GM18867 (cell line): ENCODE results near the gene CNKSR3.
"Not testable (repeated sequence)": the region's sequence is repeated elsewhere in the genome, so short reads cannot be mapped to it uniquely, and the experiment has no call there.

ENCODE experiments used
- ATAC-seq: cut with Tn5 transposase; IDR thresholded peaks from one replicate; pipeline ENCODE4 v1.9.1; 2021; ENCODE audit warnings: mild to moderate bottlenecking, moderate library complexity; ENCODE audit not compliant: unreplicated experiment

Gene CNKSR3

DNA sequence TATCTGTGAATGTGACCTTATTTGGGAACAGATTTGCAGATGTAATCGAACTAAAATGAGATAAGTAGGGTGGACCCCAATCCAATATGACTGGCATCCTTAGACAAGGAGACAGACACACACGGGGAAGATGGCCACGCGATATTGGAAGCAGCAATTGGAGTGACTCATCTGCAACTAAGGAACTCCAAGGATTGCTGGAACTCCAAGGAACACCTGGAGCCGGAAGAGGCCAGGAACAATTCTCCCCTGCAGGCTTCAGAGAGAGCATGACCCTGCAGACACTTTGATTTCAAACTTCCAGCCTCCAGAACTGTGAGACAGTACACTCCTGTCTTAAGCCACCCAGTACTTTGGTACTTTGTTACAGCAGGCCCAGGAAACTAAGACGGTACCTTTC, 19.5 kb upstream of the CNKSR3 start:
- ATAC-seq = no peak

DNA sequence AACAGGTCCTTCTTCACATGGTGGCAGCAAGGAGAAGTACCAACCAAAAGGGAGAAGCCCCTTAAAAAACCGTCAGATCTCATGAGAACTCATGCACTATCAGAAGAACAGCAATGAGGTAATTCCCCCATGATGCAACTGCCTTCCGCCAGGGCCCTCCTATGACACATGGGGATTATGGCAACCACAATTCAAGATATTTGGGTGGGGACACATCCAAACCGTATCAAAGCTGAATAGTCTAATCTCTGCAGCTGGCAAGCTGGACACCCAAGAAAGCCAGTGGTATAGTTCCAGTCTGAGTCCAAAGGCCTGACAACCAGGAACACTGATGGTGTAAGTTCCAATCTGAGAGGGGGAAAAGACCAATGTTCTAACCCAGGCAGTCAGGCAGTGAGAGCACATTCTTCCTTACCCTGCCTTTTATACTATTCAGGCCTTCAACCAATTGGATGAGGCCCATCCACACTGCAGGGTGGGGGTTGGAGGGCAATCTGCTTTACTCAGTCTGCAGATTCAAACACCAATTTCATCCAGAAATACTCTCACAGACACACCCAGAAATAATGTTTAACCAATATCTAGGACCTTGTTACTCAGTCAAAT, 17.9 kb upstream of the CNKSR3 start:
- no peak for ATAC-seq

DNA sequence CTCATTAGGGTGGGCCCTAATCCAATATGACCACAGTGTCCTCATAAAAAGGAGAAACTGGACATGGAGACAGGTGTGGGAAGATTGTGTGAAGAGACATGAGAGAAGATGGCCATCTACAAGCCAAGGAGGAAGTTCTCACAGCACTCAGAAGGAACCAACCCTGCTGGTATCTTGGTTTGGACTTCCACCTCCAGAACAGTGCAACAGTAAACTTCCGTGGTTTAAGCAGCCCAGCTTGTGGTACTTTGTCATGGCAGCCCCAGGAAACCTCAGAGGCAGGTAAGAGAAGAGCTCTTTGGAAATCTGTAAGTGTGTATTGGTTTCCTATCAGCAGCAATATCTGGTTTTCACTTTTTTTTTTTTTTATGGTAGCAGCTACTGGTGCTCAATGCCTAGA, 16.5 kb upstream of the CNKSR3 start:
- ATAC-seq = no peak

DNA sequence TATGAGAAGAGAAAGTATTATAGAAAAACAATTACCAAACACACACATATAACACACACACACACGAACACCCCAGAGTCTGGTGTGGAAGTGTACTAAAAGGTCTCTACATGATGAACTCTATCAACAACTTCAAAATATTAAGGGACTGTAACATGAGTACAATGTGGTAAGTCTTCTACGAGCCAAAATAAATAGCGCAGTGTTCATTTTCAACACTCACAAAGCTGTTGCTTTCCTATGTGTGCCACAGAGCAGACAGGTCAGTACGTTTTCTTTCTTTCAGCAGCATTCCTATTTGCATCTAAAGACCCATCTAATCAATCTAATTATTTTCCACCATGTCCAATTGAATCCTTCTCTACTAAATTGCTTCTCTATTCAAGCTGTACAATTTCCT, 12.1 kb upstream of the CNKSR3 start:
- ATAC-seq = no peak

DNA sequence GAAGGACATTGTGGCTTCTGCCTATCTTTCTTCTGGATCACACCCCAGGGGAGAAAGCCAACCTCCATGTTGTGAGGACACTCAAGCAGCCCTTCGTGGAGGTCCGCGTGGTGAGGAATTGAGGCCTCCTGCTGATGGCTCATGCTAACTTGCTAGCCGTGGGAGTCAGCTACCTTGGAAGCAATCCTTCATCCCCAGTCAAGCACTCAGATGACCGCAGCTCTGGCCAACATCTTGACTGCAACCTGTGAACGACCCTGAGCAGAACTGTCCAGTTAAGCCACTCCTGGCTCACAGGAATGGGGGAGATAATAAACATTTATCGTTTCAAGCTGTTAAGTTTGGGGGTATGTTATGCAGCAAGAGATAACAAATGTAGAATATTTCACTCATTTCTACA, 10.9 kb upstream of the CNKSR3 start:
- no peak for ATAC-seq

DNA sequence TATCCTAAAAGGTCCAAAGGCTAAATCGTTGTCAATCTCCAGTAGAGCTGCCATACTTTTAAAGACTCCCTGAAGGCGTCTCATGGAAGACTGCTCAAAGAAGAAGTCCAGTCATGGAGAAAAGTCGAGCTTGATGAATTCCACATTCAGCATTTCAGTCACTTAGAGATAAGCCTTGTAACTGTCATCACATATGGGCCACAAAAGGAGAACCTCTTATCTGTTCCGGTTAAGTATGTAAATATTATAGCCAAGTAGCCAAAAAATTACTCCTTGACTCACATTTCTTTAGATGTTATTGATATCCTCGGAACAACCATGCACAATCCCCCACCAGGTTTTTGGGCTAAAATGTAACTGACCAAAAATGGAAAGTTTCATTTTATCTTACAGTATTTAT, 9.8 kb upstream of the CNKSR3 start:
- ATAC-seq = no peak

DNA sequence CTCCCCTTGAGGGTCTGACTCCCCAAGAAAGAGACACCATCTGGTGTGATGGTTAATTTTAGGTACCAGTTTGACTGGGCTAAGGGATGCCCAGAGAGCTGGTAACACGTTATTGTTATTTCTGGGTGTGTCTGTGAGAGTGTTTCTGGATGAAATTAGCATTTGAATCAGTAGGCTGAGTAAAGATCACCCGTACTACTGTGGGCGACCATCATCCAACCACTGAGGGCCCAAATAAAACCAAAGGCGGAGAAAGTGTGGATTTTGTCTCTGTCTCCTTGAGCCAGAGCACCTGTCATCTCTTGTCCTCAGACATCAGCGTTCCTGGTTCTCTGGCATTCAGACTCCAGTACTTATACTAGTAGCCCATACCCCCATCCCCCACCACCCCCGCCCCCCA, 7.9 kb upstream of the CNKSR3 start:
- no peak for ATAC-seq

DNA sequence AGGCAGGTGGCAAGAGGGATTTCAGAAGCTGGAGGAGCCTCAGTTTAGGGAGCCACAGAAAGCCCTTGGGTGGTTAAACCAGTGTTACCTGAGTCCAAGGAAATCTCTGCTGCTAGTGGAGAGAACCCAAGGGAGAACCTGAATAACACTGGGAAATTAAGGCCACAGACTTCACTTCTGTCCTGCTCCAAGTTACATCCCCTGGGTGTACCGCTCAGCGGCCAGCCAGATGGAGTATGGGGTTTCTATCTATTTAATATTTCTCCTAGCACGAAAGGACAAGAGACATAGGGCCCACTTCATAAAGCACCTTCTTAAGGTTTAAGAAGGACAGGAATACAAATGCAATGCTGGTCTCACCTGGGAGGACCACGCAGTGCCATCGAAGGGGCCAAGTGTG, 5.8 kb upstream of the CNKSR3 start:
- no peak for ATAC-seq

DNA sequence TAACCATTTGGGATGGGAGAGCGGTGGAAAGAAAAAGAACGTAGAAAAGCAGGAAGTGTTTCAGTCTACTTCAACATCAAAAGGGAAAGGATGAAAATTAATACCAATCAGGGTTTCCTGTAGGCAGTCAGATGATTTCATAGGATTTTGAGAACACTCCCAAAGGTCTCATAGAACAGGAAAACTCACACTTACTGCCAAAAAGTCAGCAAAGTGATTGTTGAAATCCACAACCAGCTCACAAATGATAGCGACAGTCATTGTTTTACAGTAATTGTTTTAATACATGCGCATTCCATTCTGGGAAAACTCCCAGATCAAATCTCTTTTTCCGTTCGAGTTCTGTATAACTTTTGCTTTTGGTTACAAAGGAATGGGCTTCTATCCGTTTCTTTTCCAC, 5.3 kb upstream of the CNKSR3 start:
- no peak for ATAC-seq

DNA sequence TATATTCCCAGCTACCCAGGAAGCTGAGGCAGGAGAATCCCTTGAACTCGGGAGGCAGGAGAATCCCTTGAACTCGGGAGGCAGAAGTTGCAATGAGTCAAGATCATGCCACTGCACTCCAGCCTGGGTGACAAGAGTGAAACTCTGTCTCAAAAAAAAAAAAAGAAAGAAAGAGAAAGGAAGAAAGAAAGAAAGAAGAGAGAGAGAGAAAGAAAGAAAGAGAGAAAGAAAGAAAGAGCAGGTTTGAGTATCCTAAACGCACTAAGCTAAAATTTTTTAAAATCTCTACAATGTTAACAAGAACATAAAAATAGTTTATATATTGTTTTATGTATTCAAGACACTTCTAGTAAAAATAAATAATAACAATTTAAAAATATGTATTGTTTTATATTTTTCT, 4.6 kb upstream of the CNKSR3 start:
- not testable (repeated sequence) for ATAC-seq

DNA sequence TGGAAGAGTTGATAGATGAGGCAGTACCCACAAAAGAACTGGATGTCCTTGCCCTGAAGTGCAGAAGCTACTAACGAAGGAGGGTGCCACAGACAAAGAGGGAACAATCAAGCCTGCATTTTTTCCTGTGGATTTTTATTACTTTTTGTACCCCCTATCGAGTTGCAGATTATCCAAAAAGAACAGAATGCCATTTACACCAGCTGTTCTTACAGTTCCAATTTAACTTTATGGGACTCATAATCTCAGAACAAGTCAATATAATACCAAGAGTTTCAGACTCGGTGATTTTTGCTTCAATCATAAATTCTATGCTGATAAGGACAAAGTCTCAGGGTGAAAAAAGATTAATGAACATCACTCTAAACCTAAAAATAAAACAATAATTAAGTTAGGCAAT, 4.0 kb upstream of the CNKSR3 start:
- no peak for ATAC-seq

DNA sequence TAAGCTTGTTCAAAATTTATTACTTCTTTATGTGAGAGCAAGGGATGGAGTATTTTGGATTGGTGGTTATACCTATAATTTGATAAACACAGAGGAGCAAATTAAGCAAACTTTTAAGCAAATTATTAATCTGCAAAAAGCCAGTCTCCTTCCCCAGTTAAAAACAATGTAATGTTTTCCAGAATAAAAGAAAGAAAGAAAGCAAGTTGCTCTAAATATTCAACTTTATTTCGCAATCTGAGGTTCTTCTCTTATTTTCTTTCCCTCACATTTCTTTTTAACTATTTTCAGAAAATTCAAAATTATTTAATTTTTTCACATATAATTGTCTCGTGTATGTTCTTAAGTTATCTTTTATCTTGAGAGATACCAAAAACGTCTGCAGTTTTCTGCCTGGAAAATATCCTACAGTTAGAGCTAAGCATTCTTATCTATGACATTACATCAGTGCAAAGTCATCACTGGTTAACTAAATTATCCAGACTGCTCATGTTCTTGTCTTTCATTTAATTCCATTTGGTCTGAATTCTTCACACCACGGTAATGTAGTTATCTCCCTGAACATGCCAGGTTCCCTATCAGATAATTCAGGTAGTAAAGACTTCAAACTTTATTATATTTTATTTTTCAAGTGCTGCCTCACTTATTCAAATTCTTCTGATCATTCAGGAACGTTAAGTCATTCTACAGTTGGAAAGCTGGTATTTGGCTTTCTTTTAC, 3.3 kb upstream of the CNKSR3 start:
- ATAC-seq = no peak

DNA sequence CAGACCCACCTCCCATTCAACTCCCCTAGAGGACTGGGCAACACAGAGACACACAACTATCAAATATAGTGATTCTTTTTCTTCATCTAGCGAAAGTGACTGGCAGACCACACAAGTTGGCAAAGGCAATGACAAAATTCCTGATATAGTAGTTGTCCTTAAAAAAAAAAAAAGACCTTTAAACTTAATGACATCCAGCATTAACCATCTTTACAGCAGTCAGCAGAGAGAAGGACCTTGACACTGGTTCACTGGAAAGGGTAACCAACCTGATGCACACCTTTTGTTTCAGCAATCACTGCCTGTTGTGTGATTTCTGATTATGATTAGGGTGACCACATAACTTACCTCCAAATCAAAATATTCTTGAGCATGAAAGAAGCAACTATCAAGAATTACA, 1.7 kb upstream of the CNKSR3 start:
- no peak for ATAC-seq

DNA sequence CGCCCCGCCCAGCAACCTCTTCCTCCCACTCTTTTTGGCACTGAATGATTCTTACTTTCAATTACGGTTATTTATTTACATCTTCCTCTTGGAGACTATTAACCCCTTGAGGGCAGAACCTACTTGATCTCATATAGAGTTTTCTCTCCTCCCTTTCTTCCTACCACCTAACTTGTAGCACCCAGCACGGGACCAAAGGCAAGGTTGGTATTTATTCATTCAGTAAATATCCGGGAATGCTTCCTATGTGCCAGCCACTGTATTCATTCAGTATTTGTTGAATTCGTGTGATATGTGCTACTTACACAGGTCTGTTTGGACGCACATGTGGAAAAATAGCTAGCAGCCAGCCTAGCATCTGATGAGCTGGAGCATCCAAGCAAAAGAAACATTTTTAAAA, 1.3 kb upstream of the CNKSR3 start:
- ATAC-seq = no peak

DNA sequence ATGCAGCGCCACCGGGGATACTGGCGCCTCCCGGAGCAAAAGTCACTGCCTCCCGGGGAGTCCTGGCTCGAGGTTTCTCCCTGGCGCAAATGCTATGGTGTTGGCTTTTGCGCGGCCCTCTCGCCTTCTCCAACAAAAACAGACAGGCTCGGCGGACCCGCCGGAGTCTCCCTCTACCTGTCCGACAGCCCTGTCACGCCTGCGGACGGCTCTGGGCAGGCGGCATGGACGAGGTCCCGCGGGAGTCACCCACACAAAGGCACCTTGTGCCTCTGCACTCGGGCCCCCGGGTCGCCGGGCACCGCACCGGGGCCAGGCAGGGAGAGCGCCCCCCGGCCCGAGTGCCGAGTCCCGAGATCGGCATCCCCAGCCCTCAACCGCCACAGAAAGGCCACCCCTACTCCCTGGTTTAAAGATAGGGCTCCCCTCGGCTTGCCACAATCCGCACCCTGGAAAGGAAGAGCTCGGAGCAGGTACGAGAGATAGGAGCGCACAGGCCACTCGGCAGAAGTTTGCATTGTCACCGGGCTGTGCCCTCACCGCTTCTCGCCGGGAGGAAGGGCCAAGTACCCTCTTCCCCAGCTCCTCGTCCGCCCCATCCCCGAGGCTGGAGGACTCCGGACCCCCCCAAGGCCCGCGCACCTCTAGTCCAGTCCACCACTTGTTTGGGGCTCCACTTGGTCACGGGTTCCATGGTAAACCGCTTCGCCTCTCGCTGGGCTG, 903 bp downstream of the CNKSR3 start:
- no peak for ATAC-seq

DNA sequence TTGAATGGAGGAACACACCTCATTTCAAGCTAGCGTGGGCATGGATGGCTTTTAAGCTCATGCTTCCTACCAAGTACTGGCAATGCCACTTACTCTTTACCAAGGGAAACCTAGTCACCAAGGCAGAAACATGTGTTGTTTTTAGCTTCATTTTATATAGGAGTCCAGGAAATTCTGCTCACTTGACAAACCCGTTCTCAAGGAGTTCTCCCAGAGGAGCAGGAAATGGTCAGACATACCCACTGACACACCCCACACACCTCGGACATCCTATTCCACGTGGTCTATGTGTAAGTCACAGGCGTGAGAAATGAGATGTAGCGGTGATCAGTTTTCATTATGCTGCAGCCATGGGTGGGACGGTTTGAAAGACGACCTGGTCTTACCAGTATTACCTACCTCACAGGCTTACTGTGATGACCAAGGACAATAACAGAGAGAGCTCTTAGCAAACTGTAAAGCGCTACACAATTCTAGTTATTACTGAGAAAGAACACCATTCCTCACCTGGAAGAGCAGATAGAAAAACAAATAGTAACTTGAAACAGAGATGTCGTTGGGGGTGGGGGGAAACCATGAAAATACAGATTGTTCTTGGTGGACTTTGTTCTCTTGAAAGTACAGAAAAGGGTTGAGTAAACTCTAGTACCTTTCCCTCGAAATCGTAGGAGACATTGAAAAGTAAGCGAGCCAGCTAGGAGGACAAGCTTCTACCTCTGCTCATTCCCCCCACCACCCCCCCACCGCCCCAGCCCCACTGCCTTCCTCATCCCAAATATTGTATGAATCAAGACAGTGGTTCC, 1.7 kb downstream of the CNKSR3 start:
- ATAC-seq = no peak

DNA sequence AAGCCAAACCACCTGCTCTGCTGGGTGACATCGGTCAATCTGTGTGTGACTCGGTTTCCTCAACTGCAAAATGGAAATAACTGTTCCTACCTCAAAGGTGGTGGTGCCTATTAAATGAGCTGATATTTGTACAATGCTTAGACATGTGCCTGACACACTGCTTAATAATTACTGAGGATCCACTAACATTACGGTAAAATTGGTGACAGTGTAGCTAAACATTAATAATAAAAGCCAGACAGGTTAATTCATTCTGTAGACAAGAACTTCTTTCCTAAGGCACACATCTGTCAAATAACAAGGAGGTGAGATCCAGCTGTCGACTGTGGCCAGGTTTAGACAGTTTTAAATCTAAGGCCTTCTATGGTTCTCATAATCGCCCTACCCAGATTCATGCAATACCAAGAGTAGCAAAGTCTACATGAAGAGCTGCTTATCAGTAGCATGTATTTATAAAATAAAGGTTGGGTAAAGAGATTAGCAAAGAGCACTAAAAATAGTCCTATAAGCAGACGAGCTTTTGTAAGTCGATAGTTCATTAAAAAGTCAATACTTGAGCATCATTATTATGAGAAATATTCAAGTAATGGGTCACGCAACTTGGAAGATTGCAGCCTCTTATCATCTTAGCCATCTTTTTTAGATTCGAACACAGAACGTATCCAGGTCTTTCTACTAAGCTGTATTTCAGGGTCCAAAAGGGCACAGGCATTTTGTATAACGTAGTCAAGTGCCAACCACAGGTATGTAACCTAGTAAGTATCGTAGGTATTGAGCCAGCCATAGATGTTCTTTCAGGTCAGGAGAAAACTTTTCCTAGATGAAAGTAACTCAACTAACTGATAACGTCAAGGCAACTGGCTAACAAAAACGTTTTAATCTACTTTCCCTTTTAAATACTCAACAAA, 3.2 kb downstream of the CNKSR3 start:
- ATAC-seq = no peak

DNA sequence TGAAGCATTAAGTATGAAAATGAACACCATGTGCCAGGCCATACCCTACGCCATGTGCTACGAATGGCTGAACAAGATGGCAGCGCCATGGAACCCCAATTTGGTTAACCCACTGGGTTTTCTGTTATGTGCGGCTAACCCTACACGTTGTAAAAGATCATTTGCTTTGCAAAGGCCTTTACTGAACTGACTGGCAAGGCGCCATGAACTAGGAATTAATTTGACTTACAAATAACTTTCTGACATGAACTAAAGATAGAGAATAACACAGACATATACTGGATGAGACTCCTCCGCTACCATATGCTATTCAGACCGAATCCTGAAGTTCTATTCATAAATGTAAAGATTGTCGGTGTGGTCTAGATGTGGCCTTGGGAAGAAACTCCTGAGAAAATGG, 3.9 kb downstream of the CNKSR3 start:
- no peak for ATAC-seq

DNA sequence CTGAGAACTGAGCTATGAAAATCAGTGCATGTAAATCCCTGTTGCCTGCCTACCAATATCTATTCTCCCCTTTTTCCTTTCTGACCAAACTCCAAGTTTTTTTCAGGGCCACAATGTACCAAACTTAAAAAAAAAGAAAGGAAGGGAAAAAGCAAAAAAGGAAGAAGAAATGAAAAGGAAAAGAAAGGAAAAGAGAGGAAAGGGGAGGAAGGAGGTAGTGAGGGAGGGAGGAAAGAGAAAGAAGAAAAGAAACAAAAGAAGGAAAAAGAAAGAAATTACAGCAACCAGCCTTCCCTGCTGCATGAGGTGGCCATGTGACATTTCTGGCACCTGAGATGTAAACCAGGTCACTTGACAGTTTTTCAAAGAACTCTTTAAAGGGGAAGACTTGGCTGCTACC, 4.4 kb downstream of the CNKSR3 start:
- ATAC-seq = no peak

DNA sequence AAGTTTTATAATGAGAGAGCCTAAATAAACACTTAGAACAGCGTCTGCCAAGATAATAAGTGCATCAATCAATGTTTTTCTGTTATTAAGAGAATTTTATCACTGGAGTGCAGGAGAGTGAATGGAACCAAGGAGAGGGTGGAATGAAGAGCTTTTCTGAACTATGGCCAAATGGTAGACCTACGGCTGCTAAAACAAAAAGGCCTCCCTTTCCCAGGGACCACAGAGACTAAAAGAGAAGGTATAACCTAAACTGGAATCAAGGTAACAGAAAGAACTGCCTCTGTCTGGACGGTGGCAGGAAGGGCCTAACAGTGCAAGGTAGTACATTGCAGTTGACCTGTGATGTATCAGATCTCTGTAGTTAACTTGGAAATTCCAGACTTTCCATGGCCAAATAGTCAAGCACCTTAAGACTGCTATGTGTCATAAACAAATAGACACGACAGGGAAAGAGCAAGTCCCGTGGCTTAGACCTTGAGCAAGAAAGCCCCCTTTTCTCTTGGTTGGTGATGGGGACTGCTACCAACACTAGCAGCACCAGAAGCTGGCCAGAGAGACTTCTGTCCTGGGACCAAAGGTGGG, 5.5 kb downstream of the CNKSR3 start:
- no peak for ATAC-seq
